Lower leg skin (tissue), 3 donors: ENCODE data around the gene KANK4.

Experiments used
- POLR2A ChIP-seq, 2 donors: fragments of 450-650 bp; IDR thresholded peaks; one replicate each; pipeline ENCODE4 v1.6.1; 2016 to 2017; ENCODE audit warnings: antibody characterized with exemption in 2 of 2, mild to moderate bottlenecking in 1 of 2, moderate library complexity in 1 of 2
- TF ChIP-seq, protein P1 (sequence below), 3 donors: fragments of 450-650 bp; IDR thresholded peaks; one replicate each; pipeline ENCODE4 v1.5.1; 2016; ENCODE audit warnings: antibody characterized with exemption in 3 of 3, mild to moderate bottlenecking in 3 of 3, moderate library complexity in 2 of 3

DNA sequence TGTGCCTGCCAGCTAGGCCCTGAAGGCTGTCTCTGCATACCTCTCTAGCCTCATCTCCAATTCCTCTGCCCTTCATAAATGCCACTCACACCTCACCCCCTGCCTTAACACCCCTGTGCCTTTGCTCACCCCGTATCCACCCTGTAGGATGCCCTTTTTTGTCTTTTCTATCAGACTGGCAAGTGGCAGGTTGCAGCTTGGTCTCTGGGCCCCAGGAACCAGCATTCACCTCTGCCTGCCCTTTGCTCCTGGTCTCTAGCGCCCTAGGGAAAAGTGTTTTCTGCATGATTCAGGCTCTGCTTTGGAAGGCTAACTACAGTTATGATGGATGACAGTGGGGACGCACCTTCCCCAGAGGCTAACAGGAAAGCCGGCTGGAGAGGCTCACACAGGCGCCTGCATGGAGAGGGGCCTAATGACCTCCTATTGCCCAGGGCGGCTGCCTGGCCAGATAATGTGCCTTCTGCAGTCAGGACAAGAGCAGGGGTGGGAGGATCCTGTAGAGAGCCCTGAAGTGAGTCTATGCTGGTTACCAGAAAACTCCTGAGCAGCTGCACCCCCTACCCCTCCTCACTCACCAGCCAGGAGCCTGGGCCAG is 11.2 kb downstream of the KANK4 start:
- TF ChIP-seq, protein P1, sequence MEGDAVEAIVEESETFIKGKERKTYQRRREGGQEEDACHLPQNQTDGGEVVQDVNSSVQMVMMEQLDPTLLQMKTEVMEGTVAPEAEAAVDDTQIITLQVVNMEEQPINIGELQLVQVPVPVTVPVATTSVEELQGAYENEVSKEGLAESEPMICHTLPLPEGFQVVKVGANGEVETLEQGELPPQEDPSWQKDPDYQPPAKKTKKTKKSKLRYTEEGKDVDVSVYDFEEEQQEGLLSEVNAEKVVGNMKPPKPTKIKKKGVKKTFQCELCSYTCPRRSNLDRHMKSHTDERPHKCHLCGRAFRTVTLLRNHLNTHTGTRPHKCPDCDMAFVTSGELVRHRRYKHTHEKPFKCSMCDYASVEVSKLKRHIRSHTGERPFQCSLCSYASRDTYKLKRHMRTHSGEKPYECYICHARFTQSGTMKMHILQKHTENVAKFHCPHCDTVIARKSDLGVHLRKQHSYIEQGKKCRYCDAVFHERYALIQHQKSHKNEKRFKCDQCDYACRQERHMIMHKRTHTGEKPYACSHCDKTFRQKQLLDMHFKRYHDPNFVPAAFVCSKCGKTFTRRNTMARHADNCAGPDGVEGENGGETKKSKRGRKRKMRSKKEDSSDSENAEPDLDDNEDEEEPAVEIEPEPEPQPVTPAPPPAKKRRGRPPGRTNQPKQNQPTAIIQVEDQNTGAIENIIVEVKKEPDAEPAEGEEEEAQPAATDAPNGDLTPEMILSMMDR (IDR thresholded peaks at IDR 0.05), result no peak
- no peak for TF ChIP-seq POLR2A (IDR thresholded peaks at IDR 0.05)
